Testis (tissue), 3 donors: ENCODE data around the gene OGFR. TPM values are rescaled to one million over a fixed set of nuclear protein-coding genes. Genes with fewer than 3 reads are reported as not detected.

Source experiments
- DNase-seq: peaks from one replicate; pipeline ENCODE4 v3.0.0-alpha.2; 2019
- H3K27ac ChIP-seq, 2 donors: fragments of 200-600 bp; sonication (generic); one replicate each; pipeline ENCODE4 v1.5.1; 2019
- H3K27me3 ChIP-seq: fragments of 200-600 bp; sonication (generic); one replicate; pipeline ENCODE4 v1.5.1; 2019
- H3K36me3 ChIP-seq: fragments of 200-600 bp; sonication (generic); one replicate; pipeline ENCODE4 v1.5.1; 2017; ENCODE audit warnings: low read depth; ENCODE audit errors: missing control alignments
- H3K4me1 ChIP-seq: fragments of 200-600 bp; sonication (generic); one replicate; pipeline ENCODE4 v1.5.1; 2019
- H3K4me3 ChIP-seq, 2 donors: fragments of 200-600 bp; sonication (generic); one replicate each; pipeline ENCODE4 v1.5.1; 2017 to 2019
- H3K9me3 ChIP-seq: fragments of 200-600 bp; sonication (generic); one replicate; pipeline ENCODE4 v1.5.1; 2017
- CTCF ChIP-seq, 3 experiments: fragments of 450-650 bp in 2 of 3; fragments of 200-600 bp in 1 of 3; sonication (generic) in 1 of 3; IDR thresholded peaks; one replicate each; pipeline ENCODE4 v1.5.1; 2016 to 2019; ENCODE audit warnings: antibody characterized with exemption in 3 of 3, mild to moderate bottlenecking in 2 of 3, moderate library complexity in 1 of 3
- POLR2A ChIP-seq: fragments of 450-650 bp; IDR thresholded peaks from one replicate; pipeline ENCODE4 v1.6.1; 2017; ENCODE audit warnings: antibody characterized with exemption, mild to moderate bottlenecking, moderate library complexity
- WGBS, 2 donors: methylation state at CpG; one replicate each; pipeline ENCODE4 v1.1.5; 2018; 5-methylcytosine and 5-hydroxymethylcytosine counted together
- intact Hi-C: fragments of 100-400 bp; cut with DNase I; formaldehyde crosslinking; loops from one replicate; pipeline ENCODE4 v1.15.1; 2023; ENCODE audit warnings: low total_unique reads
- polyA plus RNA-seq: library from polyadenylated mRNA; stranded (reverse); fragments of 350-450 nt; fragmentation: Illumina TruSeq; extraction: RNeasy Lipid Tissue Mini Kit (QIAGEN cat#74804); gene quantifications from one replicate; pipeline ENCODE4 v1.2.3, GENCODE V29; 2014; ENCODE audit warnings: low read depth, low replicate concordance; ENCODE audit not compliant: insufficient read depth
- total RNA-seq, 2 donors: library from RNA; depleted of rRNA; stranded (reverse); fragments of >200 nt; gene quantifications; one replicate each; pipeline ENCODE4 v1.2.3, GENCODE V29; 2016

Gene OGFR
- total and polyA plus RNA-seq, 3 donors from 2014 or later: 23.7 to 57.0 (median 46.6) TPM

- no peak for DNase-seq
- WGBS, 2 donors: 96 to 97% methylated on average over 6 to 22 of the region's 22 CpGs
These were observed 26.2 kb downstream of the OGFR start for GRCh38 chr20:62830821-62831220.

DNA sequence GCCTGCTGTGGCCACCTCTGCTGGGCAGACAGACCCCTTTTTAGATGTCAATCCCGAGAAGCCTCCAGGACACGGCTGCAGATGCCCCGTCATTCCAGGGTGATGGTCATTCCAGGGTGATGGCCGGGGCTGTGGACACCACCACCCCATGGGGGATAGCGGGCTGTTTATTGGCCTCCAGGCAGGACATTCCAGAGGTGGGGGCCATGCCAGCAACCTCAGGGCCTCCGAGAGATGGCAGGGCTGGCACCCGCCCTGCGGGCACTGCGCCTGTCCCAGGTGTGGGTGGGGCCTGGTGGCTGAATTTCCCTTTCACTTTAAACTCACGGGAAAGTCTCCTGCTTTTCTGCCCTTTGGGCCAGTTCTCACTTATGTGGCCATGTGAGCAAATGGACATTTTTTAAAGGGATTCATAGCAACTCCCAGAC, 26.7 kb downstream of the OGFR start:
- 90% methylated on average over 5 to 10 of the region's 10 CpGs for WGBS, 2 donors
- DNase-seq: no peak

More at GRCh38 chr20:62830821-62831220, 26.2 kb downstream of the OGFR start:
- H3K4me1 ChIP-seq: no peaks in the 10 kb centered on the region
- H3K27ac ChIP-seq: no peak overlapping the region
- TF ChIP-seq CTCF (IDR thresholded peaks at IDR 0.05) (no peak), POLR2A (no peak)
- no peaks in the 10 kb centered on the region for H3K9me3 ChIP-seq
- H3K27me3 ChIP-seq: no peaks in the 10 kb centered on the region
- intact Hi-C loops: no loop called here
- H3K36me3 ChIP-seq: no peaks in the 10 kb centered on the region
- H3K4me3 ChIP-seq: no peak overlapping the region

GRCh38 chr20:62831854-62832211, 27.2 kb downstream of the OGFR start:
- 79 to 82% methylated on average over 10 of the region's 10 CpGs for WGBS, 2 donors
- TF ChIP-seq CTCF (IDR thresholded peaks at IDR 0.05) (no peak), POLR2A (no peak)
- intact Hi-C loops: no loop called here
- H3K27ac ChIP-seq: no peak overlapping the region
- no peaks in the 10 kb centered on the region for H3K4me1 ChIP-seq
- no peaks in the 10 kb centered on the region for H3K27me3 ChIP-seq
- no peaks in the 10 kb centered on the region for H3K9me3 ChIP-seq
- H3K4me3 ChIP-seq: no peak overlapping the region
- no peak for DNase-seq
- H3K36me3 ChIP-seq: no peaks in the 10 kb centered on the region

More for the DNA sequence above, 26.7 kb downstream of the OGFR start:
- no peak for TF ChIP-seq POLR2A
- no peak for TF ChIP-seq CTCF (IDR thresholded peaks at IDR 0.05)
- Histone ChIP-seq H3K4me1 (no peaks in the 10 kb centered on the region), H3K27ac (no peak overlapping the region), H3K9me3 (no peaks in the 10 kb centered on the region), H3K36me3 (no peaks in the 10 kb centered on the region), H3K4me3 (no peak overlapping the region), H3K27me3 (no peaks in the 10 kb centered on the region)
- intact Hi-C loops: no loop called here

DNA sequence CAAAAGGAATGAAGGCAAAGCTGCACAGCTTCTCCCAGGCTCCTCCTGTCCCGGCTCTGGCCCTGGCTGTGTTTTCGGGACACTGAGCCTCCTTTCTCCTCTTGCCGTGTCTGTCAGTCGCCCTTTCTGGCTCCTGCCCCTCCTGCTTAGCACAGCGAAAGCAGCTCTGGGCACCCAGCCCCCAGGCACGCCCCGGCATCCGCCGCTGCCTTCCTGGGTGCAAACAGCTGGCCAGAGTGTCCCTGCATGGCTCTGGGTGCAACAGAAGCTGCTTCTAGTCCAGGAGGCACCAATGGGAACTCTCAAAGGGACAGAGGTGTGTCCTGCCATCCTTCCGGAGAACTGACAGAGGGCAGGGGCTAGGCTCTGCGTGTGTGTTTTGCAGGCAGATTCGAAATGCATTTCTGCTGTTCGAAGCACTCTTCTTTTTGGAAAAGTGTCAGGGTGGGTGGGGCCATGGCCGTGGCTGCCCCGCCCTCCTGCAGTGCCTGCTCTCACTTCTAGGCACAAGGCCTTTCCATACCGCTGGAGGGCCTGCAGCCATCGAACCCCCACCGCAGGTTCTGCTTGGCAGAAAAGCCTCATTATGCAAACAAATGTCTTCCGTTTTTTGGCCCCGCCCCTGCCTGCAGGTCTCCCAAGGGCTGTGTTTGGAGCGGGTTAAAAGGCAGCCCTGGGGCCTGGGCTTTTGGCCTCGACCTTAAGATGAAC, 27.7 kb downstream of the OGFR start:
- intact Hi-C loops: no loop called here
- H3K27me3 ChIP-seq: no peaks in the 10 kb centered on the region
- 62 to 74% methylated on average over 19 to 22 of the region's 22 CpGs for WGBS, 2 donors
- H3K27ac ChIP-seq: no peak overlapping the region
- no peaks in the 10 kb centered on the region for H3K9me3 ChIP-seq
- H3K36me3 ChIP-seq: no peaks in the 10 kb centered on the region
- DNase-seq: no peak
- no peak overlapping the region for H3K4me3 ChIP-seq
- no peak for TF ChIP-seq POLR2A
- no peak for TF ChIP-seq CTCF (IDR thresholded peaks at IDR 0.05)
- no peaks in the 10 kb centered on the region for H3K4me1 ChIP-seq

DNA sequence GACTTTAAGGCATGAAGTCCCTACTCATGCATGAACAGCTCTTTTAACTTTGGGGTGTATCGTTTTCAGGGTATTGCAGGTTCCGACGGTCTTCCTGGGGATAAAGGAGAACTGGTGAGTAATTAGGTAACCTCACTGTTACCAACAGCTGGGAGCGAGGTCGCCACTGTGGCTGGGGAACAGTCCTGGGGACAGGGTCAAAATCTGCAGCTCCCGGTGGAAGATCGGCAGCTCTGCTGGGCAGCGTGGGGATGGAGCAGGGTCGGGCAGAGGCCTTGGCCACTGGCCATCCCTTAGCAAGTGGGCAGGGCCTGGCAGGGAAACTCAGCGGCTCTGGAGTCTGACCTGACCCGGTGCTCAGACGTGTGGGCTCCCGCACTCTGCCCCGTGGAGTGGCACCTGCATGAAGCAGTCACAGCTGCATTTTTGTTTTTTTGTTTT, 28.3 kb downstream of the OGFR start:
- H3K9me3 ChIP-seq: no peaks in the 10 kb centered on the region
- H3K4me1 ChIP-seq: no peaks in the 10 kb centered on the region
- intact Hi-C loops: no loop called here
- no peaks in the 10 kb centered on the region for H3K27me3 ChIP-seq
- H3K27ac ChIP-seq: no peak overlapping the region
- no peak overlapping the region for H3K4me3 ChIP-seq
- H3K36me3 ChIP-seq: no peaks in the 10 kb centered on the region
- 64 to 69% methylated on average over 14 of the region's 14 CpGs for WGBS, 2 donors
- no peak for DNase-seq
- TF ChIP-seq CTCF (IDR thresholded peaks at IDR 0.05) (no peak), POLR2A (no peak)
